ENCODE data around the gene LETM1. TPM values are rescaled to one million over a fixed set of nuclear protein-coding genes. Genes with fewer than 3 reads are reported as not detected.

Gene LETM1
- total and polyA plus RNA-seq, 2 of the 8 experiments (the other 6 are each of a cell fraction or from before 2014, with no cell fraction given), result 19.8 to 50.1 TPM

DNA sequence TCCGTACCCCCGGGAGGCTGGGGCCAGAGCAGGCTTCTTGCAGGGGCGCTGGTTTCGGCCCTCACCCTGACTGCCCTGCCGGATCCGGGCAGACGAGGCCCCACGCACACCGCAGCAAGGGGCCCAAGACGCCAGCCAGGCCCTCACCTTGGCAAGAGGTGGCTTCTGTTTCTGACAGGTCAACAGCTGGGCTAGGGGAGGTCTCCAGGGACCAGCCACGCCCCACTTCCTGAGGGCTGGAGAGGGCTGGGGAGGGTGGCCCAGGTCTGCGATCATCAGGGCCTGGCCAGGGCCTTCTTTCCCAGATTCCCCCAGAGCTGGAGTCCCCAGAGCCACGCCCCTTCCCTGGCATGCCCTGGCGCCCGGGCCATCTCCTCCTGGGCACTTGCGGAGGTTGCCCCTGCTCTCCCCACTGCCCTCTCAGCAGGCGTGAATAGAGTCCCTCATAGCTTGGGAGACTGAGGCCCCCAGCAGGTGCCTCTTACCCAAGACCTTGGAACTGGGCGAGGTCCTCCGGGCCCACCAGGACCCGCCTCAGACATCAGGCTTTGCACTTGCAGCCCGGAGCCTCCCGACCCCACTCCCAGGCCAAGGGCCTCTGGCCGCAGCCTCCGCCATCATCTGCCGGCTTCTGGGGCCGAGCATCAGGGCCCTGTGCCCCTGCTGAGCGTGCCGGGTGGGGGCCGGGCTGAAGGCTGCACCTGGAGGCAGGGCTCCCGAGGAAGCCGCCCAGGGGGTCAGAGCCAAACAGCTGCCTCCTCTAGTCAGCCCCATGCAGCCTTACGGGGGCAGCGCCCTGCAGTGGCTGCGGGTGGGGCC lies 69.2 kb downstream of the LETM1 start:
- H3K27ac ChIP-seq (ENCODE audit: low read depth, low read length), result no peak overlapping the region
- no peak for FAIRE-seq
- no peak overlapping the region for H4K8ac ChIP-seq (ENCODE audit: extremely low read depth, insufficient read depth, low read length)
- no peak overlapping the region for H3K4ac ChIP-seq (replicated peaks; ENCODE audit: insufficient read length, low read depth, low read length)
- H2BK15ac ChIP-seq (ENCODE audit: low read length), result no peak overlapping the region
- TF ChIP-seq RBBP5 (IDR thresholded peaks at IDR 0.05; ENCODE audit: borderline replicate concordance, low read depth, low read length) (no peak), SP1 (IDR thresholded peaks at IDR 0.05; ENCODE audit: low read depth, low read length) (no peak), RAD21 (IDR thresholded peaks at IDR 0.05 in 1 of 2, conservative IDR thresholded peaks at IDR 0.05 in 1 of 2; ENCODE audit: low read depth in 2 of 2, low read length in 2 of 2) (no peak), BRCA1 (IDR thresholded peaks at IDR 0.05; ENCODE audit: low read depth, low read length) (no peak), PHF8 (conservative IDR thresholded peaks at IDR 0.05; ENCODE audit: low read depth, low read length) (no peak), HDAC2 (IDR thresholded peaks at IDR 0.05; ENCODE audit: borderline replicate concordance in 1 of 2, low read depth in 2 of 2, low read length in 2 of 2) (no peak), NRF1 (IDR thresholded peaks at IDR 0.05; ENCODE audit: low read depth, low read length) (no peak), POLR2A (IDR thresholded peaks at IDR 0.05; ENCODE audit: control extremely low read depth in 1 of 2, low read depth in 2 of 2, low read length in 2 of 2) (no peak), POLR2AphosphoS5 (IDR thresholded peaks at IDR 0.05; ENCODE audit: low read depth, low read length) (no peak)
- no peaks in the 10 kb centered on the region for H3K79me1 ChIP-seq (ENCODE audit: low read depth, low read length)
- no peak overlapping the region for H2BK120ac ChIP-seq (replicated peaks; ENCODE audit: low read depth, low read length)
- H3K4me2 ChIP-seq (ENCODE audit: insufficient read depth in 1 of 2, low read depth in 2 of 2, low read length in 2 of 2), result no peak overlapping the region
- H3K9me3 ChIP-seq (ENCODE audit: insufficient read depth in 2 of 2, low read depth in 1 of 2, low read length in 1 of 2), result no peaks in the 10 kb centered on the region
- no peak overlapping the region for H2BK20ac ChIP-seq (ENCODE audit: low read length)
- no peaks in the 10 kb centered on the region for H3K23me2 ChIP-seq (ENCODE audit: low read depth, low read length)
- no peaks in the 10 kb centered on the region for H3K79me2 ChIP-seq (ENCODE audit: control insufficient read depth in 1 of 2, insufficient read depth in 2 of 2, low read length in 2 of 2)
- H4K91ac ChIP-seq (replicated peaks; ENCODE audit: insufficient read length, low read length), result no peak overlapping the region
- no peak overlapping the region for H2AK5ac ChIP-seq (ENCODE audit: low read depth, low read length)
- WGBS, 2 experiments (ENCODE audit: extremely low coverage in 1 of 2, insufficient coverage in 1 of 2, insufficient read length in 1 of 2, insufficient replicate concordance in 2 of 2, low coverage in 1 of 2, low lambda C conversion rate in 2 of 2, missing lambda C conversion rate in 1 of 2), result 93% methylated on average over 34 of the region's 34 CpGs; no CpG with 5 or more reads in 1 of the 2 experiments
- H2AFZ ChIP-seq (ENCODE audit: low read length), result no peak overlapping the region
- no peak overlapping the region for H2BK12ac ChIP-seq (ENCODE audit: low read depth, low read length)
- H3K9ac ChIP-seq (replicated peaks in 1 of 4; ENCODE audit: extremely low read depth in 1 of 4, low read depth in 3 of 4, low read length in 3 of 4), result no peak overlapping the region
- H3K4me3 ChIP-seq (ENCODE audit: extremely low read depth in 1 of 4, insufficient read depth in 2 of 4, low read depth in 3 of 4, low read length in 4 of 4), result no peak overlapping the region
- no peaks in the 10 kb centered on the region for H3K4me1 ChIP-seq (replicated peaks in 1 of 4; ENCODE audit: control insufficient read depth in 3 of 4, insufficient read depth in 4 of 4, low read length in 3 of 4)
- no peak overlapping the region for H3K56ac ChIP-seq (replicated peaks; ENCODE audit: insufficient read length, low read depth, low read length)
- H4K20me1 ChIP-seq (replicated peaks in 1 of 2; ENCODE audit: control insufficient read depth in 1 of 2, insufficient read depth in 2 of 2, low read length in 2 of 2), result no peaks in the 10 kb centered on the region
- H3K18ac ChIP-seq (ENCODE audit: extremely low read depth, low read length), result no peak overlapping the region
- peaks cover 3 to 11% (median 9%) of the 10 kb centered on the region in 4 experiments for H3K27me3 ChIP-seq (replicated peaks in 1 of 4; ENCODE audit: control insufficient read depth in 3 of 4, extremely low read depth in 1 of 4, insufficient read depth in 3 of 4, low read length in 3 of 4)
- H3K36me3 ChIP-seq (ENCODE audit: control insufficient read depth in 2 of 4, insufficient read depth in 4 of 4, low read length in 3 of 4), result no peaks in the 10 kb centered on the region
- H3K23ac ChIP-seq (ENCODE audit: insufficient read length), result no peak overlapping the region
- H3K14ac ChIP-seq (ENCODE audit: insufficient read length), result no peak overlapping the region
- no peak overlapping the region for H2BK5ac ChIP-seq (ENCODE audit: low read depth, low read length)
- no peak for DNase-seq (ENCODE audit: low read depth in 1 of 2, low spot score in 2 of 2)
- ChIA-PET POLR2A (ENCODE audit: partially characterized antibody) (interaction anchor here (2.7 to 11.0 kb wide), 2 partner anchors 9 to 41 kb away, joined by 7 to 170 read pairs; no protein-coding TSS in a partner anchor), CTCF (ENCODE audit: partially characterized antibody) (interaction anchor here (1.5 to 71.2 kb wide), 3 partner anchors 2 to 113 kb away, joined by 6 to 2507 read pairs (median 2507); partner anchors contain the start of gene FGFR3)
- H4K5ac ChIP-seq (ENCODE audit: insufficient read length, low read depth, low read length), result no peak overlapping the region
